Nucleus accumbens (tissue), 56 donors: ENCODE measurements around the gene PLA1A.
"Not testable (repeated sequence)": the region's sequence is repeated elsewhere in the genome, so short reads cannot be mapped to it uniquely, and the experiment has no call there.

Experiments used
- DNase-seq, 56 donors: peaks; one replicate each; lab custom pipeline; 2025; lab: John Stamatoyannopoulos, UW

The PLA1A gene, protein sequence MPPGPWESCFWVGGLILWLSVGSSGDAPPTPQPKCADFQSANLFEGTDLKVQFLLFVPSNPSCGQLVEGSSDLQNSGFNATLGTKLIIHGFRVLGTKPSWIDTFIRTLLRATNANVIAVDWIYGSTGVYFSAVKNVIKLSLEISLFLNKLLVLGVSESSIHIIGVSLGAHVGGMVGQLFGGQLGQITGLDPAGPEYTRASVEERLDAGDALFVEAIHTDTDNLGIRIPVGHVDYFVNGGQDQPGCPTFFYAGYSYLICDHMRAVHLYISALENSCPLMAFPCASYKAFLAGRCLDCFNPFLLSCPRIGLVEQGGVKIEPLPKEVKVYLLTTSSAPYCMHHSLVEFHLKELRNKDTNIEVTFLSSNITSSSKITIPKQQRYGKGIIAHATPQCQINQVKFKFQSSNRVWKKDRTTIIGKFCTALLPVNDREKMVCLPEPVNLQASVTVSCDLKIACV

DNA sequence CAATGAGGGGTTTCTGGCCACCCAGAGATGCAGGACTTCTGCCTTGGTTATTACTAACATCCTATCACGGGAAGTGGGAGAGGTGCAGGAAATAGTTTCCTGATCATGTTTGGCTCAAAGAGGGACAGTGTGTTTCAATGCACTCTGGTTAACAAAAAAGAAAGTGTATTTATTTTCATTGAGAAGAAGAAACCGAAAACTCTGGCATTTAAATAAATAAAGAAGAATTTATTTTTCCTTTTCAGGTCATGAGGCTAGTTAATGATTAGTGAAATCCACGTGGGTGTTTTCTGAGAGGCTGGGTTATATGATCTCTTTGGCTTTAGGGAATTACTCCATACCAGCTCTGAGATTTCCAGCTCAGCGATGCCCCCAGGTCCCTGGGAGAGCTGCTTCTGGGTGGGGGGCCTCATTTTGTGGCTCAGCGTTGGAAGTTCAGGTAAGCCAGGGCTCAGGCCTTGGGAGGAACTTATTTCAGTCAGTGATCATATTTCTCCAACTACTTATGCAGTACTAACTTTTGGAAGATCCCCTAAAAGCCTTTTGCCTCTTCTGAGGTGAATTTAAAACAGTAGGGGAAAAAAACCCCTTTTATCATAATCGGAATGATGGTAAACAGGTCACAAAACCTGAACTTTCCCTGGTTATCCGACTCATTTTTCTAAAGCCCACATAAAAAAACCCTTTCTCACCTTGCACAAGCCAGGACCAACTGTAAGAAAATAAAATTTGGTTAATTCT is at the start of gene PLA1A:
PLA1A (plus strand) TSS at position 338 of the 741 bp plus-strand sequence; CDS start at position 367, 29 bp downstream.
- no peak for DNase-seq

DNA sequence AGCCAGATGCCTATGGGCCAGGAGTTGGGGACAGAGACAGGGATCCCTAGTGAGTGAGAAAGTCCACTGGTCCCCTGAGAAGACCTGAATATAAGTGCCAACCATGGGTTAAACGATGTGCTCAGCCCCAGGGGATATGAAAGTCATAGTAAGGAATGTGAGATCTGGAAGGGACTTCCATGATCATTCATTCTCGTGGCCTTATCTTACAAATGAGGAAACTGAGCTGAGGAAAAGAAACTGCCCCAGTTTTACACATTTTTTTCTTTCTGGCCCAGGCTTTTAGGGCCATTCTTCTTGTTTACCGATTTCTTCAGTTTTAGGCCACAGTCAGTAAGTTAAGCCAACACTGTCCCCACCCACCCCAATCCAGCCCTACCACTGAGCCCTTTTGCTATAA is 49.3 kb upstream of the PLA1A start:
- no peak for DNase-seq

DNA sequence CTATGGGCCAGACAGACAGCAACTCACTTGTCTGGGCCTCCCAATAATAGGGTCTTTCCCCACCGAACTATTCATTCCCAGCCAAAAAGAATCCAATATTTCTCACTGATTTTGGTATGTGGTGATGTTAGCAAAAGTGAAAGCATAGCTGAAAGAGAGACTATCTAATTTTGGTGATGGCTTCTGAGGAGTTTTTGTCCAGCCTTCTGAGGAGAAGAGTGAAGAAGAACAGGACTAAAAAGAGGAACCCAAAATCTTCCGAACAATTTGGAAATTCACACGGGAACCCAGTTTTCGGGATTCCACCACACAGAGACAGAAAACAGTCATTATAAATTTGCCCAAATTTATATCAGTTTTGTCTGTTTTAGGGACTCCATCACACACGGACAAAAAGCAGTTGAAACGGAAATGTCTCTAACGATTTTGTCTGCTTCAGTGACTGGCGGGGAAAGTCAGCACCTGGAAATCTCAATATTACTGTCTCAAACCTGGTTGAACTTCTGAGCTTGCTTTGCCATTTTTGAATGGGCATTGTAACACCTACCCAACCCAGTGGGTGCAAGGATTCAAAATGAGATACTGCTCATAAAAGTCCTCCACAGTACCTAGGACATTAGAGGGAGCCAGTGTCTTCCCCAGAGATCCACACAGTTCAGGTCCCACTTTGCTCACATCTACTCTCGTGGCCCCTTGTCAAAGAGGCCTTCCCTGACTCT is 47.3 kb upstream of the PLA1A start:
- DNase-seq, result no peak

DNA sequence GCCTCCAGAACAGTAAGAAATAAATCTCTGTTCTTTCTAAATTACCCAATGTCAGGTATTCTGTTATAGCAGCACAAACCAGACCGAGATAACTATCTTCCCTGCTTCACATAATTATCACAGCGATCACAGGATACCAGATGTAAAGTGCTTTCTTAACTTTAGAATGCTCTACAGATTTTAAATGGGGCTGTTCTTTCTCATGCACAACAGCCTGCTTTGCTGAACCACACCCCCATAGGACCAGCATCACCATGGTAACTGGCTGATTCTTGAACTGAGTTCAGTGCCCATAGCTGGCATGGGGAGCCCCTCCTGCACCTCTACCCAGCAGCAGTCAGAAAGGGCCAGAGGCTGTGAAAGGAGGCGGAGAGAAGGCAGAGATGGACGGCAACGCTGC is 46.1 kb upstream of the PLA1A start:
- no peak for DNase-seq

DNA sequence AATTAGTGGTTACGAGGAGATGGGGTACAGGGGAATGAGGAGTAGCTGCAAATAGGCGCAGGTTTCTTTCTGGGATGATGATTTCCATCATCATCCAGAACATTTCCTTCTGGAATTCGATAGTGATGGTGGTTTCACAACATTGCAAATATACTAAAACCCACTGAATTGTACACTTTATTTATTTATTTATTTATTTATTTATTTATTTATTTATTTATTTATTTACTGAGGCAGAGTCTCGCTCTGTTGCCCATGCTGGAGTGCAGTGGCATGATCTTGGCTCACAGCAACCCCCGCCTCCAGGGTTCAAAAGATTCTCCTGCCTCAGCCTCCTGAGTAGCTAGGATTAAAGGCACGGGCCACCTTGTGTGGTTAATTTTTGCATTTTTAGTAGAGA is 44.8 kb upstream of the PLA1A start:
- DNase-seq, result not testable (repeated sequence)

DNA sequence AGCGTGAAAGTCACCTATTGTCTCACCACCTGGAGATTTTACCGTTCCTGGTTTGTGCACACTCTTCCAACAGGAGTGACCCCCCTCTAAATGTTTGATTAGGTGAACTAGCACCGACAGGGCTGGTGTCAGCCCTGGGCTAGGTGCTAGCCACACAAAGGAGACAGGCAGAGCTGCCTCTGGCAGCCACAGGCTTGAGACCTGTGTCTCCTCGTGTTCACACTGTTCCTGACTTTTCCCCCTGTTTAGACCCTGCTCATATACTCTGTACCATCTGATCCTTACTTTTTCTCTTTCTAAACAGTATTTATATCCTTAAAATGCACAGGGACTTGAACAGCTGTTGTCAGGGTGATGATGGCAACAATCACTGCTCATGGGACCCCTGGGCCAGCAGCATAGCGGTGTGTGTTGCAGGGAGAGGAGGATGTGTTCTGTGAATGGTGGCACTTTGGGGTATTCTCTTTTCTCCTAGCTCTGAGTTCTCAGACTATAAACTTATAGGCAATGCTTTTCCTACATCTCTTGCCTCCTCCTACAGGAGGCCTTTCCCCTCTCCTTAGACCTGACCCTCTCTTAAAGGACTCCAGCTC is 43.8 kb upstream of the PLA1A start:
- no peak for DNase-seq

DNA sequence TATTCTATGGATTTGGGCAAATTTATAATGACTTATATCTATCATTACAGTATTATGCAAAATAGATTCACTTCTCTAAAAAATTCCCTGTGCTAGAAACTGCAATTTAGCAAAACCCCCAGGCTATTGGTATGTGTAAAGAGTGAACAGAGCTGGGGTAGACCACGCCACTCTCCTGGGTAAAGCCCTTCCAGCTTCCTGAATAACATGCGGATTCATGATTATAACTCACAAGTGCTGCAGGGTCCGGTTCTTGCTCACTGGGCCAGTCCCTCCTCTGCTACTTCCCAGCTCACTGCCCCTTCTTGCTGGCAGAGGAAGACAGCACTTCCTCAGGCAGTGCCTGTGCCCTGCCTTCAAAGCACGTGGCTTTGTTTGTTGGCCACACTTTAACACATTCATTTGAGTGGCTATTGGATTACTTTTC is 42.4 kb upstream of the PLA1A start:
- peak in 1 of 56 donors; percentile 1 for DNase-seq

DNA sequence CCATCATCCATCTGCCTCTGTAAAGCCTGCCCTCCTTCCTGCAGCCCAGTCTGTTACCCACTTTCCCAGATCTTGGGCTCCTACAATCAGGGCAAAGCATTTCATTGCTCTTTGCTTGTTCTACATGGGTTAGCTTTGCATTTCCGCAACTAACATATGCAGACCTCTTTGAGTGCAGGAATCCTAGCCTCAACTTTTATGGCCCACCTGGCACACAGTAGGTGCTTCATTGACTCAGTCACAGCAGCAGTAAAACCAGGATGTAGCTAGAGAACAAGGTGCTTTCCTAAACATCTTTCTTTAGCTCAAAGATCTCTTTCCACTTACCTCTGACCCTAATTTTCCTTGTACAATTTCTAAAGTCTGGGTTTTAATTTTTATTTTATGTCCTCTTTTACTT is 41.8 kb upstream of the PLA1A start:
- DNase-seq, result no peak

DNA sequence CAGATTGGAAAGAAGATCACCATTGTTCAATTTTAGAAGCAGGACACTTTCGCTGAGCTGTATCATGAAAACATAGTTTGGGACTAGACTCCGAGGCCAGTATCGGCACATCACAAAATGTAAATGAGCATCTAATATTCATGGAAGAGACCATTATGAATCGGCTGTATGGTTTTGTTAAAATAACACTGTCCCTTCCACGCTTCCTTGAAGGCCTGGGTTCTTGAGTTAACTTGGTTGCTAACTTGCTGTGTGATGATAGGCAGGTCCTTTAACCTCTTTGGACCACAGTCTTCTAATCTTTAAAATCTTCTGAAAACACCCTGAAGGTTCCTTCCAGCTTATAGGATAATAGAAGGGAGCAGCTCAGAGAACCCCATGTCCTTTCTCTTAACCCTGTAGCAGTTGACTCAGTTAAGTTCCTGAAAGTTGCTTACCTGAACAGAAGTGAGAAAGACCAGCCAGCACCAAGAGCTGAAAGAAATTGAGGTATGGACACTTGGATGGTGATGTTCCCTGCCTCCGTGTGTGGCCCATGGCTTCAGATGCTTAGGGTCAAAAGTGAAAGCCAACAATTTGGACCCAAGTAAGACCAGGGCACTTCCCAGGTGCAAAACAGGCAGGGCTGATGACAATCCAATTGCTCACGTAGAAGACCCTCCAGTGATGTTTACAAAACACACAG is 40.4 kb upstream of the PLA1A start:
- no peak for DNase-seq

DNA sequence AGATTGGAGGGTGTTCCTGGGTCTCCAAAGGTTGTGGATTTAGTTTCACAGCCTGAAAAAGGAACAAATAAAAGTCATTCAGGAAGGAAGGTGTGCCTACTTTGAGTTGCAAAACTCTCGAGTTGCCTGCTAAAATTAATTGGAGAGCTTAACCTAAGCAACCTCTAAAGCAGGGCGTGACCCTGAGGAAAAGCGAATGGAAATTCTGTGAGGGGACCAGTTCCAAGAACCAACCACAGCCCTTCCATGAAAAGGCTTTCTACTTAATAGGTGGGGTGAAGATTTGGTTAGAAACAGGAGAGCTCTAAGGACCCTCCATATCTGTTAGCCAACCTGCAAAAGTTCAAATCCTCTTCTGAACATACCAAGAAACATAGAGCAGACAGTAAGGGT is 39.8 kb upstream of the PLA1A start:
- no peak for DNase-seq

DNA sequence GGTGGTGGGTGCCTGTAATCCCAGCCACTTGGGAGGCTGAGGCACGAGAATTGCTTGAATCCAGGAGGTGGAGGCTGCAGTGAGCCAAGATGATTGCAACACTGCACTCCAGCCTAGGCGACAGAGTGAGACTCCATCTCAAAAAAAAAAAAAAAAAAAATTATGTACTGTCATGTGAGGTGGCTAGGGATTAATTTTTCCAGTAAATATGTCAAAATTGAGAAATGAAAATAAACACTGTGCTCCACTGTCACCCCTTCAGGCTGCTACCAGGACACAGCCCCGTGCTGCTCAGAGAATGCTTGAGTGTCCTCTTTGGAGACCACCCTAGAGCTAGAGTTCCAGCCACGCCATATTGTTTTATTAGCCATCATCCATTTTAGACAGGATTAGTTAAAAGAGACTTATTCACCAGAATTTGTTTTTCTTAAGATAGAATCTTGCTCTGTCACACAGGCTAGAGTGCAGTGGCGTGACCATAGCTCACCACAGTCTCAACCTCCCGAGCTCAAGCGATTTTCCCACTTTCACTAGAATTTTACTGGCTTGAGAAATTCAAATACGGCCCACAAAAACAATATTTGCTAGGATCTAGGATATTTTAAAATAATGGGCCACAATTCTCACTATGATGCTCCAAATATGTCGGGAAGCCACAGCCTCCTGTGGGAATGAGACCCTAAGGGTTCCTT is 38.9 kb upstream of the PLA1A start:
- DNase-seq, result no peak

DNA sequence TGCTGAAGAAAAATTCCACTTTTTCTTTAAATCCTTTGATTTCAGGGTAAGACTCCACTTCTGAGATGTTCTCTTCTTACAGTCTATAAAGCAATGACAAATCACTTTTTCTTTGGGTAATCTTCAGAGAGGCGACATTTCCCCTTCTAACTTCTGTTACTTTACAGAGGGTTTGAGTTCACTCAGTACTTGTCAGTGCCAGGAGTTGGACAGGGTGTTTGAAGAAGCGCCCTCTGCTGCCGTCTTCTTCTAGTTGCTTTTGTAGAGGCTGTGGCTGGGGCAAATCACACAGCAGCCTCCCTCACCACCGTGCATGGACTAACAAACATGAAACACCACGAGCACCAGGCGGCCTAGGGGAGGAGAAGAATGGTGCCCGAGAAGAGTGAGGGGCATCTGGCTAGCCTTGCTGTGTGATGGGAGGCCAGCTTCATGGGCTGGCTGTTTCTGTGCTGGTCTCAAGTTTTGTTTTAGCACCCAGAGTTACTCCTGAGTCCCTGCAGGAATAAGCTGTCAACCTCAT is 38.2 kb upstream of the PLA1A start, which contains the start of gene CD80:
CD80 (minus strand) TSS at position 174 of the 523 bp plus-strand sequence. CDS start 1,886 bp downstream, outside the sequence.
- peak in 10 of 56 donors; percentile 1 to 48 (median 8) for DNase-seq

DNA sequence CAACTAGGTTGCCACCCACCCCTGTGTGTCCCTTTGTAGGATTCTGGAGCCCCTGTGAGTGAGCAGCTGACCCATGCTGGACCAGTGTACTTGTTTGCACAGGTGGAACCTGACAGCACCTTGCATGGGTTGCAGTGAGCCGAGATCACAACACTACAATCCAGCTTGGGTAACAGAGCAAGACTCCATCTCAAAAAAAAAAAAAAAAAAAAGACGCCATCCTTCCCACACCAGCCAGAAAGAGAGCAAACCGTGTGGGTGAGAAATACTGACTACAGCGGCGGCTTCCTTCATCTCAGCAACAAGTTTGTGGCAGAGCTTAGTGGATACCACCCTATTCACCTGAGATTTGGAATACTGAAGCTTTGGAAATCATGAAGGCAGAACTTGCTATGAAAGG is 37.5 kb upstream of the PLA1A start:
- DNase-seq, result no peak

DNA sequence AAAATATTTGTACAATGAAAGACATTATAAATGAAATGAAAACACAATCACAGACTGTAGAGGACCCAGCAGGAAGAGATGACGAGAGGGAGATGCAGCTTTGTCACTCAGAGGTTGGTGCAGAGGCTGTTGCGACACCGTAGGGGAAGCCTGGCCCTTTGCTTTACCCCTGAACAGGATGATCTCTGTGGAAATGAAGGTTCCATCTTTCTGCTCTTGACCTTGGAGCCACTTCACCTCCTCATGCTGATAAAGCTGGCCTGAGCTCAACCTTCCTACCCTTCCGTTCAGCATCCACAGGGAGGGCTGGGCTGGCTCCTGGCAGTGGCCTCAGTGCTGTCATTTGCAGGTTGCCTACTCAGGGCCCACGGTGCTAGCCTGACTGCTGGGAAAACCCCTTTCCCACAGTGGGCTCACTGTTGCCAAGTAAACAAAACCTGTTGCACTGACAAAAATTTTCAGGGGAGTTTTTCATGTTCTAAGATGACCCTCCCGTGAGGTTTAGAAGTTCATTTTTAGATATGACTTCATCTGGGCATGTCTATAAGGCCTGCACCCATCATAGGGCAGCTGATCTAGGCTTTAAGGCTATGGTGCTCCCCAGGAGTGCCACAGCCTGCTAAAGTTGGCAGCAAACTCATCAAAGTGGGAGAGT is 35.3 kb upstream of the PLA1A start:
- DNase-seq, result no peak

DNA sequence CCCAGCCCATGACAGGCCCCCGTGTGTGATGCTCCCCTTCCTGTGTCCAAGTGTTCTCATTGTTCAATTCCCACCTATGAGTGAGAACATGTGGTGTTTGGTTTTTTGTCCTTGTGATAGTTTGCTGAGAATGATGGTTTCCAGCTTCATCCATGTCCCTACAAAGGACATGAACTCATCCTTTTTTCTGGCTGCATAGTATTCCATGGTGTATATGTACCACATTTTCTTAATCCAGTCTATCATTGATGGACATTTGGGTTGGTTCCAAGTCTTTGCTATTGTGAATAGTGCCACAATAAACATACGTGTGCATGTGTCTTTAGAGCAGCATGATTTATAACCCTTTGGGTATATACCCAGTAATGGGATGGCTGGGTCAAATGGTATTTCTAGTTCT is 34.4 kb upstream of the PLA1A start:
- not testable (repeated sequence) for DNase-seq

DNA sequence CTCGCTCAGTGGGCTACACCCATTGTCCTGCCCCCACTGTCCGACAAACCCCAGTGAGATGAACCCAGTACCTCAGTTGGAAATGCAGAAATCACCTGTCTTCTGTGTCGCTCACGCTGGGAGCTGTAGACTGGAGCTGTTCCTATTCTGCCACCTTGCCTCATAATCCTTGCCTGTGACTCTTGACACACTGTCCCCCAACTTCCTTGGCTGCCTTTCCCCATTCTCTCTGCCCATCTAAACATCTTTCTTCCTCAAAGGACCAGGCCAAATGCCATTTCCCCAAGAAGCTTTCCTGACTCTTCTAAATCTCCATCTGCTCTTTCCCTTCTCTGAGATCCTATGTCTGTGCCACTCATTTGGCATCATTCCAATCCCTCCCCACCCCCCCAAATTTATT is 28.5 kb upstream of the PLA1A start:
- no peak for DNase-seq

DNA sequence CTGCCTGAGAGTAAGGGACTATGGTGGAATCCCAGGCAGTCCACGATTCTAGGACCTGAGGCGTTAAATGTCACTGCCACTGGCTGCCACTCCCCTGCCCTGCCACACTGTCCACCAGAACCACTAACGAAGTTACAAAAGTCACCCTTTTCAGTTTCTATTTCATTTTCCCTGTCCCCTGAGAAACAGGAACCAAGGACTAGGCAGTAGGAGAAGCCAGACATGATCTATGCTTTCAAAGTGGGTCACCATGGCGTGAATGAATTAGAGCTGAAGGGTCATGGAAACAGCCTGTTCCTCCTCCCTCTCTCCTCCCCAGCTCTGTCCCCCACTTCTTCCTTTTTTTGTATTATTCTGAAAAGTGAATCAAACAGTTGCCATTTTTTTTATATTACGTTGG is 27.5 kb upstream of the PLA1A start:
- DNase-seq, result no peak

DNA sequence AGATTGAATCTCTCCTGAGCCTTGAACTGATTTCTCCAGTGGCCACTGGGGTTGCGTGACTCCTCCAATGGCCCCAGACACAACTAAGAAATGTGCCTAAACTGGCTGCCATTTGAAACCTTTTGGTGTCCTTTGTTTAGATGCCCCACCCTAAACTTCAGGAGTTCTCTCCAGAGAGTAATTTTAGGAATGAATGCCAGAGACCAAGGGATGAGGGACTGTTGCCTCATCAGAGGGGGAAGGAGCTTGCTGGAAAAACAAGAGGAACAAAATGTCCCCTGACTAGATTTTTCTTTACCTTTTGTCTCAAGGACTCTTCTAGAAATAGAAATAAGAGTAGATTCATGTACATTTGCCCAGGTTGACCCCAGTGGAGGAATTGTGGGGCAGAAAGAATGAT is 26.5 kb upstream of the PLA1A start:
- no peak for DNase-seq

DNA sequence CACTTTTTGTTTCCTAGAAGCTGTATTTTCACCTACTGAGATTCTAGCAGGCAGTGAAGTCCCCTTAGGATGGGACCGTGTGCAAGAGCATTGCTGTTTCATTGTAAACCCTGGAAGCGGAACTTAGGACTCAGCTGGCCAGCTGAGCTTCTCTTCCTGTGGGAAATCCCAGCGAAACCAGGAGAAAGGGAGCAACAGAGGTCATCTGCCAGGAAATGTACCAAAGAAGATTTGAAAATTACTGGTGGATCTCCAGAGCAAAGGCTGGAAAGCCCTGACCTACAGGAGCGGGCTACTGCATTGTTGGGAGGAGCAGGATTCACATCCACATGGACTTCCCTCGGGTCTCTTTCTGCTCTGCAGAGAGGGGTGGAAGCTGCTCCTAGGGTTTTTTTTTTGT is 26.0 kb upstream of the PLA1A start:
- no peak for DNase-seq
